K562 (cell line): ENCODE data around the gene FES. TPM values are rescaled to one million over a fixed set of nuclear protein-coding genes. Genes with fewer than 3 reads are reported as not detected.

Source experiments
- EHMT2 ChIP-seq: fragments of 450-650 bp; IDR thresholded peaks from 2 replicates; pipeline ENCODE4 v1.6.1; 2018; ENCODE audit warnings: antibody characterized with exemption
- GATA2 ChIP-seq: sonication (generic); formaldehyde crosslinking; IDR thresholded peaks from 2 replicates; pipeline ENCODE4 v1.4.0; 2020; ENCODE audit warnings: mild to moderate bottlenecking, missing genetic modification reagents
- HEY1 ChIP-seq: fragments of 250-450 bp; sonication (Bioruptor Pico); IDR thresholded peaks from 2 replicates; pipeline ENCODE4 v1.5.0; 2020; ENCODE audit warnings: mild to moderate bottlenecking, moderate library complexity, borderline replicate concordance
- HNRNPL ChIP-seq: fragments of 200-400 bp; formaldehyde crosslinking; IDR thresholded peaks from 2 replicates; pipeline ENCODE4 v1.6.1; 2017; ENCODE audit warnings: low read depth, mild to moderate bottlenecking, low read length
- MTA2 ChIP-seq: fragments of 450-650 bp; IDR thresholded peaks from 2 replicates; pipeline ENCODE4 v1.6.1; 2016; ENCODE audit warnings: low read depth
- NFIC ChIP-seq: fragments of 450-650 bp; IDR thresholded peaks from 2 replicates; pipeline ENCODE4 v1.6.1; 2017; ENCODE audit warnings: mild to moderate bottlenecking, inconsistent platforms
- NR2C1 ChIP-seq, 2 experiments: fragments of 450-650 bp; IDR thresholded peaks; 2 replicates each; pipeline ENCODE4 v1.6.1; 2017; ENCODE audit warnings: mild to moderate bottlenecking in 2 of 2, antibody characterized with exemption in 1 of 2, inconsistent platforms in 1 of 2, missing compliant biosample characterization in 1 of 2, missing genetic modification characterization in 1 of 2
- NR3C1 ChIP-seq: sonication (generic); formaldehyde crosslinking; IDR thresholded peaks from 2 replicates; pipeline ENCODE4 v1.8.1; 2022; ENCODE audit warnings: missing genetic modification reagents
- NR4A1 ChIP-seq, 2 experiments: fragments of 250-450 bp in 1 of 2; fragments of 450-650 bp in 1 of 2; sonication (Bioruptor Pico) in 1 of 2; IDR thresholded peaks; 2 replicates each; pipeline versions ENCODE4 v1.4.0 to v1.6.1; 2016 to 2020; ENCODE audit warnings: mild to moderate bottlenecking in 2 of 2, missing compliant biosample characterization in 1 of 2, missing genetic modification characterization in 1 of 2, moderate library complexity in 1 of 2
- POLR2B ChIP-seq: fragments of 450-650 bp; IDR thresholded peaks from 2 replicates; pipeline ENCODE4 v1.6.1; 2018; ENCODE audit warnings: low read depth; ENCODE audit not compliant: partially characterized antibody
- PTRF ChIP-seq: fragments of 450-650 bp; IDR thresholded peaks from 2 replicates; pipeline ENCODE4 v1.6.1; 2016; ENCODE audit warnings: mild to moderate bottlenecking, missing genetic modification characterization, missing compliant biosample characterization
- STAG1 ChIP-seq: sonication (generic); formaldehyde crosslinking; IDR thresholded peaks from 2 replicates; pipeline ENCODE4 v1.5.0; 2020; ENCODE audit warnings: missing genetic modification reagents, borderline replicate concordance
- WHSC1 ChIP-seq: IDR thresholded peaks from one replicate; pipeline ENCODE4 v1.6.1; 2012; ENCODE audit warnings: low read length, control low read depth, inconsistent platforms
- ZNF717 ChIP-seq: fragments of 250-450 bp; sonication (Bioruptor Pico); IDR thresholded peaks from 2 replicates; pipeline ENCODE4 v1.5.0; 2021
- ZSCAN29 ChIP-seq: fragments of 450-650 bp; IDR thresholded peaks from 2 replicates; pipeline ENCODE4 v1.6.1; 2017
- polyA plus RNA-seq, 8 experiments: library from polyadenylated mRNA; depleted of rRNA in 4 of 8; stranded (reverse) in 5 of 8; unstranded in 3 of 8; fragments of >200 nt; fragmentation: Nextera tagmentation in 2 of 8; fragmentation: Illumina TruSeq in 1 of 8; extraction: Ambion mirVana in 2 of 8; extraction: Trizol in 1 of 8; gene quantifications; 2 replicates each; pipeline versions ENCODE4 v1.2.1 to v1.2.3, GENCODE V29; 2011 to 2014; ENCODE audit warnings: inconsistent platforms in 1 of 8, missing spikeins in 1 of 8
- total RNA-seq, 7 experiments: library from RNA; depleted of rRNA in 6 of 7; stranded (reverse); fragments of >200 nt in 6 of 7; fragmentation: Illumina TruSeq in 2 of 7; extraction: Trizol in 2 of 7; gene quantifications; 2 replicates each; pipeline versions ENCODE4 v1.2.1 to v1.2.3, GENCODE V29; 2011 to 2021; ENCODE audit warnings: low replicate concordance in 1 of 7
- TF ChIP-seq, protein P1 (sequence below), 2 experiments: fragments of 450-650 bp in 1 of 2; sonication (generic) in 1 of 2; formaldehyde crosslinking in 1 of 2; IDR thresholded peaks in 1 of 2; conservative IDR thresholded peaks in 1 of 2; 2 replicates each; pipeline versions ENCODE4 v1.6.1 to v1.8.1; 2016 to 2023; ENCODE audit warnings: mild to moderate bottlenecking in 2 of 2, moderate library complexity in 2 of 2, inconsistent platforms in 1 of 2, missing genetic modification reagents in 1 of 2
- TF ChIP-seq, protein P2 (sequence below): sonication (generic); IDR thresholded peaks from 2 replicates; pipeline ENCODE4 v1.6.1; 2016
- TF ChIP-seq, protein P3 (sequence below): fragments of 250-450 bp; sonication (Bioruptor Pico); IDR thresholded peaks from 2 replicates; pipeline ENCODE4 v1.9.0; 2021; ENCODE audit warnings: mild to moderate bottlenecking, inconsistent platforms
- TF ChIP-seq, protein P4 (sequence below): fragments of 250-450 bp; sonication (Bioruptor Pico); IDR thresholded peaks from 2 replicates; pipeline ENCODE4 v1.4.0; 2020; ENCODE audit warnings: borderline replicate concordance
- TF ChIP-seq, protein P5 (sequence below): fragments of 450-650 bp; formaldehyde crosslinking; IDR thresholded peaks from 2 replicates; pipeline ENCODE4 v1.4.0; 2020; ENCODE audit warnings: mild to moderate bottlenecking, moderate library complexity

FES gene
- total and polyA plus RNA-seq, 9 of the 15 experiments (the other 6 are each of a cell fraction or from before 2014, with no cell fraction given): 0.38 to 2.6 (median 0.82) TPM

DNA sequence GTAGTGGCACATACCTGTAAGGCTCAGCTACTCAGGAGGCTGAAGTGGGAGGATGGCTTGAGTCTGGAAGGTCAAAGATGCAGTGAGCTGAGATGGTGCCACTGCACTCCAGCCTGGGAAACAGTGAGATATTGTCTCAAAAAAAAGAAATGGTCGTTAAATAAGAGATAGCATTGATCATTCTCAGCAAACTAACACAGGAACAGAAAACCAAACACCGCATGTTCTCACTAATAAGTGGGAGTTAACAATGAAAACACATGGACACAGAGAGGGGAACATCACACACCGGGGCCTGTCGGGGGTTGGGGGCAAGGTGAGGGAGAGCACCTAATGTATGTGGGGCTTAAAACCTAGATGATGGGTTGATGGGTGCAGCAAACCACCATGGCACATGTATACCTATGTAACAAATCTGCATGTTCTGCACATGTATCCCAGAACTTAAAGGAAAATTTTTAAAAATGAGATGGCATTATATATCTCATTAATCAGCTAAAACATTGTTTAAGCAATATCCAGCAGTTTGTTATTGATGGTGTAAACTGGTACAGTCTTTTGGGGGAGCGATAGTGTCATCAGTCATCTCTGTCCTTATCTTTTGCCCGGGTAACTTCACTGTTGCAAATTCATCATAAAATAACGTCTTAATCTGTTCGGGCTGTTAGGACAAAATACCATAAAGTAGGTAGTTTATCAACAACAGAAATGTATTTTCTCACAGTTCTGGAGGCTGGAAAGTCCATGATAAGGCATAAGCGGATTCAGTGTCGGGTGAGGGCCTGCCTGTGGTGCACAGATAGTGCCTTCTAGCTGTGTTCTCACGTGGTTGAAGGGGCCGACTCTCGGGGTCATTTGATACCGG is 17.1 kb downstream of the FES start (continued):
- TF ChIP-seq, protein P1, sequence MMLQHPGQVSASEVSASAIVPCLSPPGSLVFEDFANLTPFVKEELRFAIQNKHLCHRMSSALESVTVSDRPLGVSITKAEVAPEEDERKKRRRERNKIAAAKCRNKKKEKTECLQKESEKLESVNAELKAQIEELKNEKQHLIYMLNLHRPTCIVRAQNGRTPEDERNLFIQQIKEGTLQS (IDR thresholded peaks at IDR 0.05): peak; percentile 77
- TF ChIP-seq, protein P1 (CRISPR knock-in tag; conservative IDR thresholded peaks at IDR 0.05): no peak
- TF ChIP-seq EHMT2 (no peak), HNRNPL (no peak), WHSC1 (no peak), NFIC (peak; percentile 98), STAG1 (no peak), NR2C1 (IDR thresholded peaks at IDR 0.05) (peak; percentile 69), NR2C1 (tag; IDR thresholded peaks at IDR 0.05) (peak; percentile 79; the same call in 1 of the 2 replicates), NR3C1 (CRISPR knock-in tag) (no peak), PTRF (tag) (no peak), GATA2 (CRISPR knock-in tag) (peak; percentile 97), MTA2 (peak; percentile 99), ZSCAN29 (peak; percentile 85; the same call in 1 of the 2 replicates), ZNF717 (no peak), NR4A1 (CRISPR knock-in tag; IDR thresholded peaks at IDR 0.05) (no peak), NR4A1 (tag; IDR thresholded peaks at IDR 0.05) (peak; percentile 88), POLR2B (no peak), HEY1 (no peak)
- TF ChIP-seq, protein P2, sequence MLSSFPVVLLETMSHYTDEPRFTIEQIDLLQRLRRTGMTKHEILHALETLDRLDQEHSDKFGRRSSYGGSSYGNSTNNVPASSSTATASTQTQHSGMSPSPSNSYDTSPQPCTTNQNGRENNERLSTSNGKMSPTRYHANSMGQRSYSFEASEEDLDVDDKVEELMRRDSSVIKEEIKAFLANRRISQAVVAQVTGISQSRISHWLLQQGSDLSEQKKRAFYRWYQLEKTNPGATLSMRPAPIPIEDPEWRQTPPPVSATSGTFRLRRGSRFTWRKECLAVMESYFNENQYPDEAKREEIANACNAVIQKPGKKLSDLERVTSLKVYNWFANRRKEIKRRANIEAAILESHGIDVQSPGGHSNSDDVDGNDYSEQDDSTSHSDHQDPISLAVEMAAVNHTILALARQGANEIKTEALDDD: peak; percentile 77
- TF ChIP-seq, protein P3, sequence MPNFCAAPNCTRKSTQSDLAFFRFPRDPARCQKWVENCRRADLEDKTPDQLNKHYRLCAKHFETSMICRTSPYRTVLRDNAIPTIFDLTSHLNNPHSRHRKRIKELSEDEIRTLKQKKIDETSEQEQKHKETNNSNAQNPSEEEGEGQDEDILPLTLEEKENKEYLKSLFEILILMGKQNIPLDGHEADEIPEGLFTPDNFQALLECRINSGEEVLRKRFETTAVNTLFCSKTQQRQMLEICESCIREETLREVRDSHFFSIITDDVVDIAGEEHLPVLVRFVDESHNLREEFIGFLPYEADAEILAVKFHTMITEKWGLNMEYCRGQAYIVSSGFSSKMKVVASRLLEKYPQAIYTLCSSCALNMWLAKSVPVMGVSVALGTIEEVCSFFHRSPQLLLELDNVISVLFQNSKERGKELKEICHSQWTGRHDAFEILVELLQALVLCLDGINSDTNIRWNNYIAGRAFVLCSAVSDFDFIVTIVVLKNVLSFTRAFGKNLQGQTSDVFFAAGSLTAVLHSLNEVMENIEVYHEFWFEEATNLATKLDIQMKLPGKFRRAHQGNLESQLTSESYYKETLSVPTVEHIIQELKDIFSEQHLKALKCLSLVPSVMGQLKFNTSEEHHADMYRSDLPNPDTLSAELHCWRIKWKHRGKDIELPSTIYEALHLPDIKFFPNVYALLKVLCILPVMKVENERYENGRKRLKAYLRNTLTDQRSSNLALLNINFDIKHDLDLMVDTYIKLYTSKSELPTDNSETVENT (CRISPR knock-in tag): no peak
- TF ChIP-seq, protein P4, sequence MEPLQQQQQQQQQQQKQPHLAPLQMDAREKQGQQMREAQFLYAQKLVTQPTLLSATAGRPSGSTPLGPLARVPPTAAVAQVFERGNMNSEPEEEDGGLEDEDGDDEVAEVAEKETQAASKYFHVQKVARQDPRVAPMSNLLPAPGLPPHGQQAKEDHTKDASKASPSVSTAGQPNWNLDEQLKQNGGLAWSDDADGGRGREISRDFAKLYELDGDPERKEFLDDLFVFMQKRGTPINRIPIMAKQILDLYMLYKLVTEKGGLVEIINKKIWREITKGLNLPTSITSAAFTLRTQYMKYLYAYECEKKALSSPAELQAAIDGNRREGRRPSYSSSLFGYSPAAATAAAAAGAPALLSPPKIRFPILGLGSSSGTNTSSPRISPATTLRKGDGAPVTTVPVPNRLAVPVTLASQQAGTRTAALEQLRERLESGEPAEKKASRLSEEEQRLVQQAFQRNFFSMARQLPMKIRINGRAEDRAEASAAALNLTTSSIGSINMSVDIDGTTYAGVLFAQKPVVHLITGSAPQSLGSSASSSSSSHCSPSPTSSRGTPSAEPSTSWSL (CRISPR knock-in tag): no peak
- TF ChIP-seq, protein P5, sequence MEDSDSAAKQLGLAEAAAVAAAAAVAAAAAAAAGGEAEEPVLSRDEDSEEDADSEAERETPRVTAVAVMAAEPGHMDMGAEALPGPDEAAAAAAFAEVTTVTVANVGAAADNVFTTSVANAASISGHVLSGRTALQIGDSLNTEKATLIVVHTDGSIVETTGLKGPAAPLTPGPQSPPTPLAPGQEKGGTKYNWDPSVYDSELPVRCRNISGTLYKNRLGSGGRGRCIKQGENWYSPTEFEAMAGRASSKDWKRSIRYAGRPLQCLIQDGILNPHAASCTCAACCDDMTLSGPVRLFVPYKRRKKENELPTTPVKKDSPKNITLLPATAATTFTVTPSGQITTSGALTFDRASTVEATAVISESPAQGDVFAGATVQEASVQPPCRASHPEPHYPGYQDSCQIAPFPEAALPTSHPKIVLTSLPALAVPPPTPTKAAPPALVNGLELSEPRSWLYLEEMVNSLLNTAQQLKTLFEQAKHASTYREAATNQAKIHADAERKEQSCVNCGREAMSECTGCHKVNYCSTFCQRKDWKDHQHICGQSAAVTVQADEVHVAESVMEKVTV: no peak
